IPS DF 4.7 (cell line): ENCODE data around the gene SNTB2.

Source experiments
- DNase-seq: peaks from one replicate; pipeline ENCODE4 v3.0.0-alpha.2; 2013; ENCODE audit warnings: low spot score; ENCODE audit errors: extremely low read depth

SNTB2 gene

GRCh38 chr16:69338557-69339288 lies 151.8 kb downstream of the SNTB2 start:
- DNase-seq = no peak

GRCh38 chr16:69339289-69340094 lies 152.5 kb downstream of the SNTB2 start, which contains the start of the genes COG8 and NIP7:
Gene COG8, minus strand, starts transcription at chr16:69339564. Its CDS starts 12 bp downstream, at chr16:69339552.
Gene NIP7, plus strand, starts transcription at chr16:69339772. Its CDS starts 58 bp downstream, at chr16:69339830.
- peak; percentile 95 for DNase-seq

- no peak for DNase-seq
These were observed 153.2 kb downstream of the SNTB2 start for GRCh38 chr16:69340095-69340644.

DNA sequence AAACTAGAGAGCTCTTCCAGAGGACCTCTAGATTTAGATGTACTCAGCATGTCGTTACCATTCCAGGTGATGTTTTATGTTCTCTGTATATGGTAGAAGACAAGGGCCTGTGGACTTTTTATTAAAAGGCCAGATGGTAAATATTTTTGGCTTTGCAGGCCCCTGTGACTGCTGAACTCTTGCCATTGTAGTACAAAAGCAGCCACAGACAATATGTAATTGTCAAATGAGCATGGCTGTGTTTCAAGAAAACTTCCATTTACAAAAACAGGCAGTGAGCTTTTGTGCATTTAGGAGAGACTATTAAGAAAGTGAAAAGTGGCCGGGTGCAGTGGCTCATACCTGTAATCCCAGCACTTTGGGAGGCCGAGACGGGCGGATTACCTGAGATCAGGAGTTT lies 157.2 kb downstream of the SNTB2 start:
- no peak for DNase-seq

DNA sequence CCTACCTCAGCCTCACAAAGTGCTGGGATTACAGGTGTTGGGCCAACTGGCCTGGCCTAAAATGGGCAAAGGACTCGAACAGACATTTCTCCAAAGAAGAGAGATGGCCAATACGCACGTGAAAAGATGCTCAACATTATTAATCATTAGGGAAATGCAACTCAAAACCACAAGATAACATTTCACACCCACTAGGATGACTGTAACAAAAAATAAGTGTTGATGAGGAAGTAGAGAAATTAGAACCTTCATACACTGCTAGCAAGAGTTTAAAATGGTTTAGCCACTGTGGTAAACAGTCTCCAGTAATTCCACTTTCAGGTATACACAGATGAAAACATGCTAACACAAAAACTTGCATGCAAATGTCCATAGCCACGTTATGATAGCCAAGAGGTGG lies 159.0 kb downstream of the SNTB2 start:
- DNase-seq = no peak

- no peak for DNase-seq
These were observed 159.7 kb downstream of the SNTB2 start for GRCh38 chr16:69346683-69347082.

GRCh38 chr16:69348222-69348621 lies 161.3 kb downstream of the SNTB2 start:
- no peak for DNase-seq

GRCh38 chr16:69349536-69349935 lies 162.6 kb downstream of the SNTB2 start:
- DNase-seq = no peak

DNA sequence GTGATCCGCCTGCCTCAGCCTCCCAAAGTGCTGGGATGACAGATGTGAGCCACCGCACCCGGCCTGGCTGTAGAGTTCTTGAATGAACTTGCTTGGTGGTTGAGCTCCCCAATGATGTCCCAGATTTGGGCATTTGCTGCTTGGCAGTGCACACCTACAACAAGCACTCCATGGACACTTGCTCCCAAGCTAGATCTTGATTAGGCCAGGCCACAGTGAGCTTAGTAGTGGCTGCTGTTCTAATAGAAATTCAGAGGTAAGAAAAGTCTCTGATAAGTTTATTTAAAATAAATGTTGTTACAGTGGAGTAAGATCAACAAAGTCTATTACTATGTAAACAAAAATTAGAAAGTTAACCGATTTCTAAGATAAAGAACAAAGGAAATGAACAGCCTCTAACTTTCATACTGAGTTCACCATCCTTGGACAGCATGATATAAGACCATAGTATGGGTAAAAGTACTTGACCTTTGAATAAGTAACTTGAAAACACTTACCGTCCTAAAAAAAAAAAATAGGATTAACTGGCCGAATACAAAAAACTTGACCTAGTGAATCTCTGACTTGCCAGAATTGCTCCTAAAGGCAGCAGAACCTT lies 163.7 kb downstream of the SNTB2 start:
- DNase-seq = no peak

DNA sequence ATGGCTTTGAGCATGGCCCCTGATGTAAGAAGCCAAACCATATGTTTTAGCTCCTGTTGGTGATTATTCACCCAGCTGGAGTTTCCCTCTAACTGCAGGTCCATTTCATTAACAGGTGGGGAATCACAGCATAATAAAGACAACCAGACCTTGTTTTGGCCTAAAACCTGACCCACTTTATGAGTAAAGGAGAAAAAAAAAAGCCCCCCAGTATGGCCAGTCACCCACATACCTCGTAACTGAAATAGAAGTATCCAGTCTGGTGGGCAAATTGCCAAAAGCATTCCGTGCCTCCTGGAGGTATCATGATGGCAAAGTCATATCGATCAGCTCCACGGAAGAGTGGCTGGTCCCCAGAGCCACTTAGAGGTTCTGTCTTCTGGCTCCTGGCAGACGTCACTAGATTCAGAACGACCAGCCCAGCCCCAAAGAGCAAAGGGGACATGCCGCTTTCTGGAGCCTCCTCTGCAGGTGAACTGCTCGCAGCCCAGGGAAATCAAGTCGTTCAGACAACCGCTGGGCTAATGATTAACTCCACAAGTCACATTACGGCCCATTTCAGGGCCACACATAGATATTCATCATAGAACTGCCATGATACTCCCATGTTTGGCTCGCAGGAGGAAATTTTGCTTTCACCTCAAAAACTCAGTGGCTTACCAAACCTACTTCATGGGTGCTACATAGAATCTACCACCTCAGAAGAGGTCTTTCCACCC lies 164.5 kb downstream of the SNTB2 start, which contains the start of gene TMED6:
Gene TMED6 (minus strand): TSS at position 478 of the 719 bp plus-strand sequence. CDS start 33 bp downstream, at position 445.
- no peak for DNase-seq
